Panc1 (cell line): ENCODE results near the gene PNLIPRP2.

ENCODE experiments used
- CTCF ChIP-seq: fragments of 450-650 bp; IDR thresholded peaks from 2 replicates; pipeline ENCODE4 v1.5.1; 2017; ENCODE audit warnings: mild to moderate bottlenecking
- POLR2AphosphoS5 ChIP-seq: IDR thresholded peaks from 2 replicates; pipeline ENCODE4 v1.6.1; 2012; ENCODE audit warnings: mild to moderate bottlenecking, low read depth, low read length, moderate library complexity

GRCh38 chr10:116657863-116658551, 37.3 kb downstream of the PNLIPRP2 start:
- no peak for TF ChIP-seq CTCF
- no peak for TF ChIP-seq POLR2AphosphoS5
